Measurements from ENCODE around the gene TRAPPC14. TPM values are rescaled to one million over a fixed set of nuclear protein-coding genes. Genes with fewer than 3 reads are reported as not detected.

TRAPPC14 gene
- total and polyA plus RNA-seq, 4 donors, result 2.8 to 9.7 (median 5.2) TPM

- H3K4me1 ChIP-seq (ENCODE audit: control insufficient read depth in 4 of 4, insufficient read depth in 4 of 4, low read length in 3 of 4), result peaks cover 0 to 11% (median 4%) of the 10 kb centered on the region in 4 donors
Measured at GRCh38 chr7:100171087-100171681, 12.7 kb upstream of the TRAPPC14 start.

More at GRCh38 chr7:100171087-100171681, 12.7 kb upstream of the TRAPPC14 start:
- 5% methylated on average over 61 of the region's 61 CpGs for WGBS
- no peak for DNase-seq (ENCODE audit: low spot score)
- Histone ChIP-seq H3K27me3 (ENCODE audit: control insufficient read depth in 4 of 4, insufficient read depth in 4 of 4, low read length in 3 of 4) (peaks cover 0 to 8% (median 2%) of the 10 kb centered on the region in 4 donors), H3K9me3 (ENCODE audit: control insufficient read depth in 4 of 4, low read length in 3 of 4) (no peaks in the 10 kb centered on the region), H3K27ac (ENCODE audit: low read depth in 1 of 2, low read length in 2 of 2) (no peak overlapping the region), H3K36me3 (ENCODE audit: control insufficient read depth in 4 of 4, insufficient read depth in 3 of 4, low read depth in 1 of 4, low read length in 3 of 4) (no peaks in the 10 kb centered on the region), H3K9ac (ENCODE audit: low read depth in 1 of 2, low read length in 2 of 2) (no peak overlapping the region), H3K4me3 (ENCODE audit: low read depth in 1 of 3, low read length in 3 of 3) (peak overlapping the region in 1 of 3 donors; percentile 44)
- TF ChIP-seq RXRA (IDR thresholded peaks at IDR 0.05) (no peak), MAX (IDR thresholded peaks at IDR 0.05) (no peak), TAF1 (conservative IDR thresholded peaks at IDR 0.05) (no peak), NR2F2 (IDR thresholded peaks at IDR 0.05) (no peak), HNF4G (IDR thresholded peaks at IDR 0.05) (no peak), GABPA (IDR thresholded peaks at IDR 0.05 in 1 of 2, conservative IDR thresholded peaks at IDR 0.05 in 1 of 2) (no peak), FOXA2 (IDR thresholded peaks at IDR 0.05) (no peak), ATF3 (IDR thresholded peaks at IDR 0.05) (no peak), RAD21 (IDR thresholded peaks at IDR 0.05) (no peak), EGR1 (IDR thresholded peaks at IDR 0.05; ENCODE audit: low read depth in 2 of 2) (no peak), SP1 (IDR thresholded peaks at IDR 0.05) (no peak), REST (IDR thresholded peaks at IDR 0.05) (no peak), FOXA1 (IDR thresholded peaks at IDR 0.05) (no peak), CTCF (IDR thresholded peaks at IDR 0.05; ENCODE audit: low read depth, low read length, missing input control) (no peak), JUND (IDR thresholded peaks at IDR 0.05) (no peak)

Data from liver (tissue), 9 donors.